Pons (tissue), 1 donor: ENCODE results near the gene LDB1.

ENCODE experiments used
- DNase-seq: peaks from one replicate; pipeline ENCODE4 v3.0.0-alpha.2; 2016; ENCODE audit warnings: low spot score

The LDB1 gene

GRCh38 chr10:102059987-102060386 lies 60.2 kb downstream of the LDB1 start:
- no peak for DNase-seq
